A549 (cell line): ENCODE data around the gene SS18L1. TPM values are rescaled to one million over a fixed set of nuclear protein-coding genes. Genes with fewer than 3 reads are reported as not detected.

Source experiments
- ATAC-seq, 2 experiments: fragments of 200-7000 bp in 1 of 2; fragments of >200 bp in 1 of 2; cut with Nextera tagmentation in 1 of 2; cut with Tn5 transposase in 1 of 2; 3 replicates each; pipeline versions ENCODE4 v1.8.0 to v1.9.1; 2018 to 2020; ENCODE audit warnings: mild to moderate bottlenecking in 1 of 2, moderate library complexity in 1 of 2
- CTCF ChIA-PET: fragments of 300-600 bp; sonication (Branson Sonifier 250); formaldehyde crosslinking; extraction: SDS; loops from one replicate; lab custom pipeline; 2021; ENCODE audit warnings: antibody characterized with exemption, inconsistent platforms; lab: Yijun Ruan, JAX
- POLR2A ChIA-PET: fragments of 350-600 bp; formaldehyde crosslinking; extraction: SDS; loops from one replicate; lab custom pipeline; 2021; ENCODE audit warnings: antibody characterized with exemption, inconsistent platforms; lab: Yijun Ruan, JAX
- DNase-seq, 2 experiments: peaks; one replicate each; pipeline versions ENCODE4 v3.0.0 to v3.0.0-alpha.2; 2011 to 2016; ENCODE audit warnings: low read depth in 1 of 2, low spot score in 1 of 2
- FAIRE-seq: peaks from 2 replicates; lab custom pipeline; 2011; peaks lifted over from hg19 to GRCh38; lab: Jason Lieb, UNC
- H3K27ac ChIP-seq, 2 experiments: fragments of >200 bp; sonication (Bioruptor Twin); formaldehyde crosslinking; 3 replicates each; pipeline ENCODE4 v1.5.1; 2016 to 2017
- H3K4me1 ChIP-seq: fragments of >200 bp; sonication (Bioruptor Twin); formaldehyde crosslinking; 3 replicates; pipeline ENCODE4 v1.6.1; 2016
- H3K4me2 ChIP-seq: fragments of >200 bp; sonication (Bioruptor Twin); formaldehyde crosslinking; 3 replicates; pipeline ENCODE4 v1.6.1; 2016
- H3K4me3 ChIP-seq: fragments of >200 bp; sonication (Bioruptor Twin); formaldehyde crosslinking; 3 replicates; pipeline ENCODE4 v1.5.1; 2016
- H3K9me3 ChIP-seq: fragments of >200 bp; sonication (Bioruptor Twin); formaldehyde crosslinking; 3 replicates; pipeline ENCODE4 v1.6.1; 2016
- BHLHE40 ChIP-seq: IDR thresholded peaks from 2 replicates; pipeline ENCODE4 v1.6.1; 2012; ENCODE audit warnings: low read depth, low read length, inconsistent platforms
- CBX2 ChIP-seq: fragments of 200-600 bp; sonication (generic); IDR thresholded peaks from 2 replicates; pipeline ENCODE4 v1.6.1; 2016; ENCODE audit warnings: low read depth, mild to moderate bottlenecking, borderline replicate concordance
- CHD2 ChIP-seq: fragments of 150-350 bp; IDR thresholded peaks from 2 replicates; pipeline ENCODE4 v1.6.1; 2014; ENCODE audit warnings: low read length; ENCODE audit not compliant: partially characterized antibody
- EHF ChIP-seq: fragments of 250-450 bp; sonication (Bioruptor Pico); IDR thresholded peaks from 2 replicates; pipeline ENCODE4 v1.5.0; 2020; ENCODE audit warnings: mild to moderate bottlenecking
- EP300 ChIP-seq, 2 experiments: fragments of >200 bp; sonication (Bioruptor Twin); formaldehyde crosslinking; IDR thresholded peaks; 2 replicates in 1 of 2; 3 replicates in 1 of 2; pipeline ENCODE4 v1.6.1; 2016 to 2017
- ESRRA ChIP-seq: fragments of 150-350 bp; IDR thresholded peaks from 2 replicates; pipeline ENCODE4 v1.6.1; 2014; ENCODE audit warnings: mild to moderate bottlenecking, low read length, borderline replicate concordance
- FOSL2 ChIP-seq, 2 experiments: fragments of 450-650 bp in 1 of 2; fragments of >200 bp in 1 of 2; sonication (Bioruptor Twin) in 1 of 2; formaldehyde crosslinking; IDR thresholded peaks; 2 replicates each; pipeline versions ENCODE4 v1.5.0 to v1.6.1; 2016 to 2020; ENCODE audit warnings: mild to moderate bottlenecking in 1 of 2, moderate library complexity in 1 of 2
- HOXA7 ChIP-seq: fragments of 250-450 bp; sonication (Bioruptor Pico); IDR thresholded peaks from 2 replicates; pipeline ENCODE4 v1.5.0; 2020; ENCODE audit warnings: mild to moderate bottlenecking, moderate library complexity
- HOXB13 ChIP-seq: fragments of 250-450 bp; sonication (Bioruptor Pico); IDR thresholded peaks from 2 replicates; pipeline ENCODE4 v1.5.0; 2020; ENCODE audit warnings: low read depth, mild to moderate bottlenecking, moderate library complexity
- PHF8 ChIP-seq: fragments of 200-600 bp; sonication (generic); IDR thresholded peaks from 2 replicates; pipeline ENCODE4 v1.6.1; 2016; ENCODE audit warnings: low read depth, mild to moderate bottlenecking, antibody characterized with exemption, moderate library complexity, borderline replicate concordance
- SREBF2 ChIP-seq: fragments of 450-650 bp; IDR thresholded peaks from 2 replicates; pipeline ENCODE4 v1.6.1; 2014; ENCODE audit warnings: mild to moderate bottlenecking, moderate library complexity
- TFCP2L1 ChIP-seq: fragments of 250-450 bp; sonication (Bioruptor Pico); IDR thresholded peaks from 2 replicates; pipeline ENCODE4 v1.5.0; 2021; ENCODE audit warnings: mild to moderate bottlenecking
- TP53 ChIP-seq: fragments of 250-450 bp; sonication (Bioruptor Pico); IDR thresholded peaks from 2 replicates; pipeline ENCODE4 v1.5.0; 2021; ENCODE audit warnings: mild to moderate bottlenecking, moderate library complexity
- ZNF302 ChIP-seq: fragments of 250-450 bp; sonication (Bioruptor Pico); IDR thresholded peaks from 2 replicates; pipeline ENCODE4 v1.9.0; 2021; ENCODE audit warnings: inconsistent platforms, mild to moderate bottlenecking, moderate library complexity
- WGBS: methylation state at CpG from one replicate; pipeline ENCODE4 v1.1.6; 2017; ENCODE audit errors: missing lambda C conversion rate; 5-methylcytosine and 5-hydroxymethylcytosine counted together
- polyA plus RNA-seq, 4 experiments: library from polyadenylated mRNA; depleted of rRNA in 3 of 4; stranded (reverse); fragments of >200 nt; fragmentation: RNase III in 1 of 4; extraction: RNeasy Plus Mini Kit Qiagen cat#74134 plus additional on column Dnase treatment in 1 of 4; gene quantifications; 2 replicates in 3 of 4; 3 replicates in 1 of 4; pipeline ENCODE4 v1.2.3, GENCODE V29; 2011 to 2017
- TF ChIP-seq, protein P1 (sequence below): fragments of >200 bp; sonication (Bioruptor Twin); formaldehyde crosslinking; IDR thresholded peaks from 2 replicates; pipeline ENCODE4 v1.6.1; 2016
- TF ChIP-seq, protein P2 (sequence below): IDR thresholded peaks from 2 replicates; pipeline ENCODE4 v1.6.1; 2012
- TF ChIP-seq, protein P3 (sequence below): fragments of 150-350 bp; IDR thresholded peaks from 2 replicates; pipeline ENCODE4 v1.6.1; 2014; ENCODE audit warnings: low read depth, mild to moderate bottlenecking, low read length
- TF ChIP-seq, protein P4 (sequence below): fragments of >200 bp; sonication (Bioruptor Twin); formaldehyde crosslinking; IDR thresholded peaks from 3 replicates; pipeline ENCODE4 v1.6.1; 2016
- TF ChIP-seq, protein P5 (sequence below): fragments of 250-450 bp; sonication (Bioruptor Pico); IDR thresholded peaks from 2 replicates; pipeline ENCODE4 v1.5.0; 2021; ENCODE audit warnings: mild to moderate bottlenecking, moderate library complexity, borderline replicate concordance
- TF ChIP-seq, protein P6 (sequence below): fragments of 200-600 bp; sonication (generic); IDR thresholded peaks from 2 replicates; pipeline ENCODE4 v1.6.1; 2016; ENCODE audit warnings: antibody characterized with exemption, mild to moderate bottlenecking, moderate library complexity
- TF ChIP-seq, protein P7 (sequence below): IDR thresholded peaks from 2 replicates; pipeline ENCODE4 v1.6.1; 2012
- TF ChIP-seq, protein P8 (sequence below): fragments of 450-650 bp; IDR thresholded peaks from 2 replicates; pipeline ENCODE4 v1.6.1; 2014; ENCODE audit warnings: antibody characterized with exemption

Gene SS18L1
- polyA plus RNA-seq, 2 of the 4 experiments (the other 2 are of a cell fraction): 7.4 to 13.1 TPM

DNA sequence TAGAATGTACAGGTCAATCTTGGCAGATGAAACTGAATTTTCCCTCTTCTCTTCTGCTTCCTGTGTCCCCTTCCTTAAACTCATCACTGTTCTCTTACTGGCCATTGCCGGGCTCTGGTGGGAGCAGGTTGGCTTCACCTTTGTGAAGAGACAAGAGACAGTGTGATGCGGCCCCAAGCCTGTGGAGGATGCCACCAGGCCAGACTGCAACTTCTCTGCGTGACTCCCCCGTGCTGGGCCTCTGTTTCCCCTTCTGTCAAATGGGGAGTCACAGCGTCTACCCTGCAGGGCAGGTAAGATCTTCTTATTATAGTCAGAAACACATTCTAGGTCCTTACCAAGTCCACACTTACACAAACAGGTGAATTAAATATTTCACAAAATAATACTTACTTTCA lies 23.2 kb upstream of the SS18L1 start:
- ChIA-PET CTCF (interaction anchor here (1.3 to 3.9 kb wide), 3 partner anchors 15 to 110 kb away, joined by 6 to 15 read pairs (median 7); partner anchors contain the start of gene TAF4), POLR2A (interaction anchor here (2.5 kb wide), 1 partner anchor 54 kb away, joined by 37 read pairs; the partner anchor contains the start of gene TAF4)
- FAIRE-seq (no peak), ATAC-seq (no peak), DNase-seq (no peak)
- Histone ChIP-seq H3K4me3 (no peak overlapping the region), H3K4me1 (peaks cover 11% of the 10 kb centered on the region), H3K9me3 (peaks cover 6% of the 10 kb centered on the region; the same call in 2 of the 3 replicates), H3K4me2 (no peak overlapping the region), H3K27ac (no peak overlapping the region)
- TF ChIP-seq, protein P1, sequence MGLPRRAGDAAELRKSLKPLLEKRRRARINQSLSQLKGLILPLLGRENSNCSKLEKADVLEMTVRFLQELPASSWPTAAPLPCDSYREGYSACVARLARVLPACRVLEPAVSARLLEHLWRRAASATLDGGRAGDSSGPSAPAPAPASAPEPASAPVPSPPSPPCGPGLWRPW: no peak
- no peak for TF ChIP-seq CBX2
- no peak for TF ChIP-seq ESRRA
- TF ChIP-seq, protein P2, sequence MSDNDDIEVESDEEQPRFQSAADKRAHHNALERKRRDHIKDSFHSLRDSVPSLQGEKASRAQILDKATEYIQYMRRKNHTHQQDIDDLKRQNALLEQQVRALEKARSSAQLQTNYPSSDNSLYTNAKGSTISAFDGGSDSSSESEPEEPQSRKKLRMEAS: no peak
- no peak for TF ChIP-seq CHD2
- WGBS: 86% methylated on average over 5 of the region's 5 CpGs

DNA sequence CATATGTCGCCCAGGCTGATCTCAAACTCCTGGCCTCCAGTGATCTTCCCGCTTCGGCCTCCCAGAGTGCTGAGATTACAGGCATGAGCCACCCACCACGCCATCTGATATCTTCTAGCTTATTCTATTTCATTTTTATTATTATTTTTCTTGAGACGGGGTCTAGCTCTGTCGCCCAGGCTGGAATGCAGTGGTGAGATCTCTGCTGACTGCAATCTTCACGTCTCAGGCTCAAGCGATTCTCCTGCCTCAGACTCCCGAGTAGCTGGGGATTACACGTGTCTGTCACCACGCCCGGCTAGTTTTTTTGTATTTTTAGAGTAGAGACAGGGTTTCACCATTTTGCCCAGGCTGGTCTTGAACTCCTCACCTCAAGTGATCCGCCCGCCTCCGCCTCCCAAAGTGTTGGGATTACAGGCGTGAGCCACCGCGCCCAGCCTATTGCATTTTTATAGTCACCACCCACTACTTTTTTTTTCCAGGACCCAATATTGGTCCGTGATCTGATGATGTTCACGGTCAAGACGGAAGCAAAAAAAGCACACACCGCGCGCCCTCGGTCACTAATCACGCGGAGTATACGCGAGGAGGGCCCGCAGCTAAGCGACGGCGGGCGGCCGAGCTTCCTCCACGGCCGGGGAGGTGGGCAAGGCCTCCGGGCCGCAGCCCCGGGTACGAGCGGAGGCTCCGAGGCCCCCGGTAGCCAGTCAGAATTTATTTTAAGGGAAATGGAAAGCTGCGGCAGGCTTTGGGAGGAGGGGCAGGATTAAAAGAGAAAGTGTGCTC lies 22.4 kb upstream of the SS18L1 start:
- ATAC-seq (peak; percentile 40 to 47; a peak in 5 of 6 replicates), DNase-seq (peak; percentile 56 to 65), FAIRE-seq (no peak)
- H3K27ac ChIP-seq: peak overlapping the region; percentile 90 to 92
- POLR2A ChIA-PET: interaction anchor here (0.6 to 2.5 kb wide), 9 partner anchors 13 to 266 kb away, joined by 3 to 37 read pairs (median 4); partner anchors contain the start of genes PSMA7, RPS21, SS18L1 and TAF4
- peak overlapping the region; percentile 71 for H3K4me2 ChIP-seq
- CTCF ChIA-PET: interaction anchor here (0.8 to 3.9 kb wide), 6 partner anchors 9 to 111 kb away, joined by 3 to 15 read pairs (median 6); partner anchors contain the start of gene TAF4
- H3K4me3 ChIP-seq: peak overlapping the region; percentile 69
- 26% methylated on average over 43 of the region's 45 CpGs for WGBS
- peaks cover 6% of the 10 kb centered on the region; the same call in 1 of the 3 replicates for H3K9me3 ChIP-seq
- peaks cover 11% of the 10 kb centered on the region for H3K4me1 ChIP-seq
- TF ChIP-seq, protein P3, sequence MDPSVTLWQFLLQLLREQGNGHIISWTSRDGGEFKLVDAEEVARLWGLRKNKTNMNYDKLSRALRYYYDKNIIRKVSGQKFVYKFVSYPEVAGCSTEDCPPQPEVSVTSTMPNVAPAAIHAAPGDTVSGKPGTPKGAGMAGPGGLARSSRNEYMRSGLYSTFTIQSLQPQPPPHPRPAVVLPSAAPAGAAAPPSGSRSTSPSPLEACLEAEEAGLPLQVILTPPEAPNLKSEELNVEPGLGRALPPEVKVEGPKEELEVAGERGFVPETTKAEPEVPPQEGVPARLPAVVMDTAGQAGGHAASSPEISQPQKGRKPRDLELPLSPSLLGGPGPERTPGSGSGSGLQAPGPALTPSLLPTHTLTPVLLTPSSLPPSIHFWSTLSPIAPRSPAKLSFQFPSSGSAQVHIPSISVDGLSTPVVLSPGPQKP: no peak
- TF ChIP-seq, protein P4, sequence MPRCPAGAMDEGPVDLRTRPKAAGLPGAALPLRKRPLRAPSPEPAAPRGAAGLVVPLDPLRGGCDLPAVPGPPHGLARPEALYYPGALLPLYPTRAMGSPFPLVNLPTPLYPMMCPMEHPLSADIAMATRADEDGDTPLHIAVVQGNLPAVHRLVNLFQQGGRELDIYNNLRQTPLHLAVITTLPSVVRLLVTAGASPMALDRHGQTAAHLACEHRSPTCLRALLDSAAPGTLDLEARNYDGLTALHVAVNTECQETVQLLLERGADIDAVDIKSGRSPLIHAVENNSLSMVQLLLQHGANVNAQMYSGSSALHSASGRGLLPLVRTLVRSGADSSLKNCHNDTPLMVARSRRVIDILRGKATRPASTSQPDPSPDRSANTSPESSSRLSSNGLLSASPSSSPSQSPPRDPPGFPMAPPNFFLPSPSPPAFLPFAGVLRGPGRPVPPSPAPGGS: 0 out of 3 replicates have a peak, but pooled peaks have one; percentile 69
- TF ChIP-seq ZNF302 (CRISPR knock-in tag) (no peak), BHLHE40 (no peak), SREBF2 (no peak), TFCP2L1 (CRISPR knock-in tag) (no peak), HOXB13 (CRISPR knock-in tag) (peak; percentile 44; the same call in 1 of the 2 replicates), PHF8 (peak; percentile 77; the same call in 1 of the 2 replicates), TP53 (0 out of 2 replicates have a peak, but pooled peaks have one; percentile 39), EHF (0 out of 2 replicates have a peak, but pooled peaks have one; percentile 44), HOXA7 (CRISPR knock-in tag) (no peak), EP300 (IDR thresholded peaks at IDR 0.05) (no peak), FOSL2 (IDR thresholded peaks at IDR 0.05) (no peak), FOSL2 (CRISPR knock-in tag; IDR thresholded peaks at IDR 0.05) (0 out of 2 replicates have a peak, but pooled peaks have one; percentile 4)
- TF ChIP-seq, protein P5, sequence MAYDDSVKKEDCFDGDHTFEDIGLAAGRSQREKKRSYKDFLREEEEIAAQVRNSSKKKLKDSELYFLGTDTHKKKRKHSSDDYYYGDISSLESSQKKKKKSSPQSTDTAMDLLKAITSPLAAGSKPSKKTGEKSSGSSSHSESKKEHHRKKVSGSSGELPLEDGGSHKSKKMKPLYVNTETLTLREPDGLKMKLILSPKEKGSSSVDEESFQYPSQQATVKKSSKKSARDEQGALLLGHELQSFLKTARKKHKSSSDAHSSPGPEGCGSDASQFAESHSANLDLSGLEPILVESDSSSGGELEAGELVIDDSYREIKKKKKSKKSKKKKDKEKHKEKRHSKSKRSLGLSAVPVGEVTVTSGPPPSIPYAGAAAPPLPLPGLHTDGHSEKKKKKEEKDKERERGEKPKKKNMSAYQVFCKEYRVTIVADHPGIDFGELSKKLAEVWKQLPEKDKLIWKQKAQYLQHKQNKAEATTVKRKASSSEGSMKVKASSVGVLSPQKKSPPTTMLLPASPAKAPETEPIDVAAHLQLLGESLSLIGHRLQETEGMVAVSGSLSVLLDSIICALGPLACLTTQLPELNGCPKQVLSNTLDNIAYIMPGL: no peak
- TF ChIP-seq, protein P2: peak; percentile 85
- TF ChIP-seq, protein P6, sequence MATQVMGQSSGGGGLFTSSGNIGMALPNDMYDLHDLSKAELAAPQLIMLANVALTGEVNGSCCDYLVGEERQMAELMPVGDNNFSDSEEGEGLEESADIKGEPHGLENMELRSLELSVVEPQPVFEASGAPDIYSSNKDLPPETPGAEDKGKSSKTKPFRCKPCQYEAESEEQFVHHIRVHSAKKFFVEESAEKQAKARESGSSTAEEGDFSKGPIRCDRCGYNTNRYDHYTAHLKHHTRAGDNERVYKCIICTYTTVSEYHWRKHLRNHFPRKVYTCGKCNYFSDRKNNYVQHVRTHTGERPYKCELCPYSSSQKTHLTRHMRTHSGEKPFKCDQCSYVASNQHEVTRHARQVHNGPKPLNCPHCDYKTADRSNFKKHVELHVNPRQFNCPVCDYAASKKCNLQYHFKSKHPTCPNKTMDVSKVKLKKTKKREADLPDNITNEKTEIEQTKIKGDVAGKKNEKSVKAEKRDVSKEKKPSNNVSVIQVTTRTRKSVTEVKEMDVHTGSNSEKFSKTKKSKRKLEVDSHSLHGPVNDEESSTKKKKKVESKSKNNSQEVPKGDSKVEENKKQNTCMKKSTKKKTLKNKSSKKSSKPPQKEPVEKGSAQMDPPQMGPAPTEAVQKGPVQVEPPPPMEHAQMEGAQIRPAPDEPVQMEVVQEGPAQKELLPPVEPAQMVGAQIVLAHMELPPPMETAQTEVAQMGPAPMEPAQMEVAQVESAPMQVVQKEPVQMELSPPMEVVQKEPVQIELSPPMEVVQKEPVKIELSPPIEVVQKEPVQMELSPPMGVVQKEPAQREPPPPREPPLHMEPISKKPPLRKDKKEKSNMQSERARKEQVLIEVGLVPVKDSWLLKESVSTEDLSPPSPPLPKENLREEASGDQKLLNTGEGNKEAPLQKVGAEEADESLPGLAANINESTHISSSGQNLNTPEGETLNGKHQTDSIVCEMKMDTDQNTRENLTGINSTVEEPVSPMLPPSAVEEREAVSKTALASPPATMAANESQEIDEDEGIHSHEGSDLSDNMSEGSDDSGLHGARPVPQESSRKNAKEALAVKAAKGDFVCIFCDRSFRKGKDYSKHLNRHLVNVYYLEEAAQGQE: no peak
- TF ChIP-seq, protein P7, sequence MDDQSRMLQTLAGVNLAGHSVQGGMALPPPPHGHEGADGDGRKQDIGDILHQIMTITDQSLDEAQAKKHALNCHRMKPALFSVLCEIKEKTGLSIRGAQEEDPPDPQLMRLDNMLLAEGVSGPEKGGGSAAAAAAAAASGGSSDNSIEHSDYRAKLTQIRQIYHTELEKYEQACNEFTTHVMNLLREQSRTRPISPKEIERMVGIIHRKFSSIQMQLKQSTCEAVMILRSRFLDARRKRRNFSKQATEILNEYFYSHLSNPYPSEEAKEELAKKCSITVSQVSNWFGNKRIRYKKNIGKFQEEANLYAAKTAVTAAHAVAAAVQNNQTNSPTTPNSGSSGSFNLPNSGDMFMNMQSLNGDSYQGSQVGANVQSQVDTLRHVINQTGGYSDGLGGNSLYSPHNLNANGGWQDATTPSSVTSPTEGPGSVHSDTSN: no peak
- TF ChIP-seq, protein P8, sequence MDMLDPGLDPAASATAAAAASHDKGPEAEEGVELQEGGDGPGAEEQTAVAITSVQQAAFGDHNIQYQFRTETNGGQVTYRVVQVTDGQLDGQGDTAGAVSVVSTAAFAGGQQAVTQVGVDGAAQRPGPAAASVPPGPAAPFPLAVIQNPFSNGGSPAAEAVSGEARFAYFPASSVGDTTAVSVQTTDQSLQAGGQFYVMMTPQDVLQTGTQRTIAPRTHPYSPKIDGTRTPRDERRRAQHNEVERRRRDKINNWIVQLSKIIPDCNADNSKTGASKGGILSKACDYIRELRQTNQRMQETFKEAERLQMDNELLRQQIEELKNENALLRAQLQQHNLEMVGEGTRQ: no peak
